SH-SY5Y (cell line): ENCODE data around the gene FAM216B.

Experiments
- GATA2 ChIP-seq: IDR thresholded peaks from 2 replicates; pipeline ENCODE4 v1.6.1; 2011; ENCODE audit warnings: mild to moderate bottlenecking, low read depth, low read length
- GATA3 ChIP-seq: IDR thresholded peaks from 2 replicates; pipeline ENCODE4 v1.6.1; 2011; ENCODE audit warnings: low read depth, mild to moderate bottlenecking, low read length, moderate library complexity

The FAM216B gene

GRCh38 chr13:42803563-42804204 is 22.3 kb downstream of the FAM216B start:
- no peak for TF ChIP-seq GATA2
- no peak for TF ChIP-seq GATA3

- TF ChIP-seq GATA2 (no peak), GATA3 (no peak)
Measured at GRCh38 chr13:42804244-42804874, 23.0 kb downstream of the FAM216B start.

- TF ChIP-seq GATA2 (no peak), GATA3 (no peak)
Measured at GRCh38 chr13:42807241-42807640, 25.9 kb downstream of the FAM216B start.

GRCh38 chr13:42807866-42808265 is 26.5 kb downstream of the FAM216B start:
- no peak for TF ChIP-seq GATA3
- TF ChIP-seq GATA2 = no peak

GRCh38 chr13:42808341-42808940 is 27.1 kb downstream of the FAM216B start:
- no peak for TF ChIP-seq GATA2
- TF ChIP-seq GATA3 = no peak

- no peak for TF ChIP-seq GATA3
- TF ChIP-seq GATA2 = no peak
Measured at GRCh38 chr13:42812316-42812715, 30.9 kb downstream of the FAM216B start.

- TF ChIP-seq GATA2 = peak; percentile 91
- peak; percentile 91 for TF ChIP-seq GATA3
Measured at GRCh38 chr13:42814868-42815267, 33.5 kb downstream of the FAM216B start.

GRCh38 chr13:42815681-42816080 is 34.3 kb downstream of the FAM216B start:
- TF ChIP-seq GATA3 (no peak), GATA2 (no peak)

GRCh38 chr13:42816538-42816937 is 35.2 kb downstream of the FAM216B start:
- TF ChIP-seq GATA2 (no peak), GATA3 (no peak)

GRCh38 chr13:42820451-42820850 is 39.1 kb downstream of the FAM216B start:
- TF ChIP-seq GATA3 (no peak), GATA2 (no peak)

- TF ChIP-seq GATA2 (no peak), GATA3 (no peak)
Measured at GRCh38 chr13:42821437-42821836, 40.1 kb downstream of the FAM216B start.

- no peak for TF ChIP-seq GATA3
Measured at GRCh38 chr13:42832341-42833096, 51.1 kb downstream of the FAM216B start.

GRCh38 chr13:42834946-42835345 is 53.6 kb downstream of the FAM216B start:
- TF ChIP-seq GATA2 = no peak
- no peak for TF ChIP-seq GATA3

GRCh38 chr13:42836930-42837690 is 55.7 kb downstream of the FAM216B start:
- no peak for TF ChIP-seq GATA3
- no peak for TF ChIP-seq GATA2
